Psoas muscle (tissue), 8 donors: ENCODE data around the gene SAP25. TPM values are rescaled to one million over a fixed set of nuclear protein-coding genes. Genes with fewer than 3 reads are reported as not detected.
A peak's percentile ranks its signal among the peaks of the same experiment; 100 is the strongest.

Source experiments
- ATAC-seq, 4 donors: fragments of 200-7000 bp; cut with Tn5 transposase; one replicate each; pipeline ENCODE4 v1.9.1; 2020; ENCODE audit warnings: moderate library complexity in 3 of 4, mild to moderate bottlenecking in 2 of 4
- DNase-seq, 2 donors: peaks; one replicate each; pipeline ENCODE4 v3.0.0-alpha.2; 2020
- H3K27ac ChIP-seq: fragments of 200-600 bp; one replicate; pipeline ENCODE4 v1.8.0; 2022
- H3K27me3 ChIP-seq, 3 donors: fragments of 200-600 bp in 1 of 3; one replicate each; pipeline versions ENCODE4 v1.6.1 to v1.8.0; 2013 to 2022; ENCODE audit warnings: low read length in 2 of 3, mild to moderate bottlenecking in 2 of 3, moderate library complexity in 1 of 3; ENCODE audit not compliant: insufficient read depth in 3 of 3
- H3K36me3 ChIP-seq, 2 donors: fragments of 200-600 bp in 1 of 2; one replicate each; pipeline versions ENCODE4 v1.6.1 to v1.8.0; 2013 to 2022; ENCODE audit warnings: low read depth in 1 of 2, mild to moderate bottlenecking in 1 of 2, moderate library complexity in 1 of 2; ENCODE audit not compliant: insufficient read depth in 1 of 2
- H3K4me1 ChIP-seq: fragments of 200-600 bp; one replicate; pipeline ENCODE4 v1.8.0; 2022
- H3K4me3 ChIP-seq: fragments of 200-600 bp; one replicate; pipeline ENCODE4 v1.8.0; 2022; ENCODE audit warnings: mild to moderate bottlenecking
- H3K9me3 ChIP-seq: fragments of 200-600 bp; one replicate; pipeline ENCODE4 v1.8.0; 2022
- WGBS, 3 donors: extraction: QIAGEN DNeasy Blood & Tissue Kit; methylation state at CpG; one replicate each; pipeline versions ENCODE4 v1.1.6 to v1.1.7; 2013; 5-methylcytosine and 5-hydroxymethylcytosine counted together
- intact Hi-C, 2 donors: fragments of 100-400 bp; cut with DNase I; formaldehyde crosslinking; loops; one replicate each; pipeline versions ENCODE4 v1.11.0 to v1.14.2; 2022
- polyA plus RNA-seq, 3 donors: library from polyadenylated mRNA; stranded (reverse); fragments of 200-250 nt; gene quantifications; one replicate each; pipeline ENCODE4 v1.2.3, GENCODE V29; 2013
- total RNA-seq, 4 donors: library from RNA; stranded (reverse); fragmentation: NEBNext Ultra II Directional in 2 of 4; extraction: Animal tissue kit (Norgen Biotek cat#: 25700) in 2 of 4; gene quantifications; one replicate each; pipeline versions ENCODE4 v1.2.1 to v1.2.4, GENCODE V29; 2021 to 2023
- TF ChIP-seq, protein P1 (sequence below): fragments of 200-600 bp; IDR thresholded peaks from one replicate; pipeline ENCODE4 v1.8.0; 2022; ENCODE audit warnings: antibody characterized with exemption
- donor health status: healthy with polysubstance abuse.
- donor health status: DM: no; HTN: no; CAD: no; lungs with moderate emphysema.
- donor health status: Bipolar disorder and iron deficiency.
- donor health status: healthy.
- donor health status: DM: yes; HTN: yes; CAD: no.
- donor health status: DM: no; HTN: no; CAD: no.
- donor health status: DM: no; HTN: no; CAD: no.
- donor health status: DM: yes; HTN: yes; CAD: no.

The SAP25 gene
- total and polyA plus RNA-seq, 7 donors, result 0.21 to 1.9 (median 0.59) TPM; not detected in 2

DNA sequence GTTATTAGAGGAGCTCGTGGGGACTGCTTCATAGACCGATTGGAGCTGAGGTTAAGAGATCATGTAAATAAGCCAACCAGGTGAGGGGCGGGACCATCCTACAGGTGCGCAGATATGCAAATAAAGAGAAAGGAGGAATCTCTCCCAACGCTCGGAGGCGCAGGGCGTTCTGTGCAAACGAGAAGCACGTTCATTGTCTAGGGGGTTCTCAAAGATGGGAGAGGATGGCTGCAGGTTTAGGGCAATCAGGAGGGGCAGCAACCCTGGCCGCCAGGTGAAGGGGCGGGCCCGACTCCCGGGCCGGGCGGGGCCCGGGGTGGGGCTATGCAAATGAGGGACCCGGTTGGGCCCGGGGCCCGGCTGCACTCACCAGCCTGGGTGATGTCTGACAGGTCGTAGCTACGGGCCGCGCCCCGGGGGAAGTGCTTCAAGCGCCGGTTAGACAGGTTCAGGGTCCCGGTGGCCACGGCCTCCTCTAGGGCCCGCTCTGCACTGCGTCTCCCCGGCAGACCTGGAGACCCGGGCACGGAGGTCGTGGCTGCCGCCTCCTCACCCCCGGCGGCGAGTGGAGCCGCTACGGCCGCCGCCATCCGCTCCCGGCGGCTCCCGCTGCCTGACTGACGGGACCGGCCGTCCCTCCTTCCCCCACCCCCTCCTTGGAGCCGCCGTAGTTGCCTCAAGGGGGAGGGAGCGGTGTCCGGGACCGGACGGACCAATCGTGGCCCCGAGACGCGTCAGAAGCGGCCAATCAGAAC, 12.0 kb upstream of the SAP25 start, which contains the start of gene LRCH4:
TSS of gene LRCH4 (minus strand) at position 619 of the 755 bp plus-strand sequence. CDS start at position 590, 29 bp downstream.
- no peaks in the 10 kb centered on the region for H3K27me3 ChIP-seq
- DNase-seq (peak in 1 of 2 donors; percentile 74), ATAC-seq (peak; percentile 44 to 66 (median 58))
- peaks cover 0 to 24% of the 10 kb centered on the region in 2 donors for H3K36me3 ChIP-seq
- no peaks in the 10 kb centered on the region for H3K9me3 ChIP-seq
- peak within 1 kb of the TSS; percentile 100 for H3K4me3 ChIP-seq
- WGBS, 3 donors, result 0 to 1% (median 0%) methylated on average over 31 to 61 of the region's 61 CpGs
- H3K27ac ChIP-seq, result peak within 1 kb of the TSS; percentile 97
- intact Hi-C loops, result loop anchor here (1.0 to 5.0 kb wide), 3 partner anchors 19 to 92 kb away; partner anchors contain the start of gene MOSPD3 (in 1 of the 2)
- H3K4me1 ChIP-seq, result peaks cover 20% of the 10 kb centered on the region
- TF ChIP-seq, protein P1, sequence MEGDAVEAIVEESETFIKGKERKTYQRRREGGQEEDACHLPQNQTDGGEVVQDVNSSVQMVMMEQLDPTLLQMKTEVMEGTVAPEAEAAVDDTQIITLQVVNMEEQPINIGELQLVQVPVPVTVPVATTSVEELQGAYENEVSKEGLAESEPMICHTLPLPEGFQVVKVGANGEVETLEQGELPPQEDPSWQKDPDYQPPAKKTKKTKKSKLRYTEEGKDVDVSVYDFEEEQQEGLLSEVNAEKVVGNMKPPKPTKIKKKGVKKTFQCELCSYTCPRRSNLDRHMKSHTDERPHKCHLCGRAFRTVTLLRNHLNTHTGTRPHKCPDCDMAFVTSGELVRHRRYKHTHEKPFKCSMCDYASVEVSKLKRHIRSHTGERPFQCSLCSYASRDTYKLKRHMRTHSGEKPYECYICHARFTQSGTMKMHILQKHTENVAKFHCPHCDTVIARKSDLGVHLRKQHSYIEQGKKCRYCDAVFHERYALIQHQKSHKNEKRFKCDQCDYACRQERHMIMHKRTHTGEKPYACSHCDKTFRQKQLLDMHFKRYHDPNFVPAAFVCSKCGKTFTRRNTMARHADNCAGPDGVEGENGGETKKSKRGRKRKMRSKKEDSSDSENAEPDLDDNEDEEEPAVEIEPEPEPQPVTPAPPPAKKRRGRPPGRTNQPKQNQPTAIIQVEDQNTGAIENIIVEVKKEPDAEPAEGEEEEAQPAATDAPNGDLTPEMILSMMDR, result no peak

DNA sequence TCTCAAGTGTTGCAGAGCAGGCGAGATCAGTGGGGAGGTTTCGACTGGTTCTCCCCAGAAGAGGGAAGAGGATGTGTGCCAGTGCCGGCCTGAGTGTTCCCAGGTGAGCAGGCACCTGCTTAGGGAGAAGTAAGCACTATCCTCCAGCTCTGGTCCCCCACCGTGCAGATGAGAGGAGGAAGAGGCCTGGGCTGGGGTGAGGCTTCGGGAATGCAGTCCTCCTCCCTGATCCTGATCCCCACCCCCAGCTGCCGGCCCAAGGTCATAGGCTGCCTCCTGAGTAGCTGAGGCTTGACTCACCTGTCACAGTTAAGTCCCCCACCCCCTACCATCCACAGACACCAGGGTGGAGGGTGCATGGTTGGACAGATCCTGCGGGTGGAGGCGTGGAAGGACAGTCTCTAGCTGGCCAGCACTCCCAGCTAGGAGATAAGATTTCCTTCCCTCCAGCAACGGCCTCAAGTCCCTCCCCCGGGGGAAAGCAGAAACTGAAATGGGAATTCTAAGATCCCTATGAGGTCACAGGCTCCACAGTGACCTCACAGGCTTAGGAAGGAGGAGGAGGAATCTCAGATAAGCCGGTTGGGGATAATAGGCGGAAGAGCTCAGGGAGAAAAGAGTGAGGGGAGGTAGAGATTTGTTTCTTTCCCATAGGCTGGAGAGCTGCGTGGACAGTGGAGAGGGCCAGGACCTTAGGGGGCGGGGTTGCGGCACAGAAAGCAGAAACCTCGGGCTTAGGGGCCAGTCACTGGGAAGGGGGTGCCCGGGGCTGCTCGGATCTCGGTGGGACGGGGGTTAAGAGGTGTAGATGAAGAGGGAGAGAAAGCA, 11.2 kb upstream of the SAP25 start:
- no peak for ATAC-seq
- no peaks in the 10 kb centered on the region for H3K27me3 ChIP-seq

DNA sequence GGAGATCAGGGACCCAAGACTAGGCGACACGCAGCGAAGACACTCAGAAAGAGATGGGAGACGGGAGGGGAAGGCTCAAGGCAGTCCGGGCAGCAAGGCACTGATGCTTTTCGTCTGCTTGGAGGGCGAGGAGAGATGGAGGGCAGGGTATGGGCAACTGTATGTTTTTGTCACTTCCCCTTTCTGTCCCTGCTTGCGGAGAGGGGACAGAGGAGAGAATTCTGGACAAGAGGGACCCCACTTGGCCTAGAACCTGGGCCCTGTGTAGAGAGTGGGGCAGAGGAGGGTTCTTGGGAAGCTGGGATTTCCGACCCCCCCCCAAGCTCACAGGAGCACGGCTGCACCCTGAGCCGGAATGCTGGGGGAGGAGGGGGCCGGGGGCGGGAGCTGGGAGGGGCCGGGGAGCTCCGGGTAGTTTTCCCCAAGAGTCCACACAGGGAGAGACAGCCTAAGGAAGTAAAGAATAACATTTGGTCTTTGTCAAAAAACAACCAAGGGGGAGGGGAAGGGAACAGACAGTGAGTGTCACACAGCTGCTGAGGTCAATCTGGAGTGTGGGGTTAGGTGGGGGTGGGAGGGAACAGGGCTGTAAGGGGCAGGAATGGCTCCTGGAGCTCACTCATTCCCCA, 10.5 kb upstream of the SAP25 start:
- Histone ChIP-seq H3K4me1 (peaks cover 20% of the 10 kb centered on the region), H3K36me3 (peaks cover 0 to 37% of the 10 kb centered on the region in 2 donors), H3K4me3 (peak overlapping the region; percentile 100), H3K9me3 (no peaks in the 10 kb centered on the region), H3K27ac (peak overlapping the region; percentile 97), H3K27me3 (no peaks in the 10 kb centered on the region)
- DNase-seq (no peak), ATAC-seq (no peak)
- WGBS, 3 donors, result 35 to 40% (median 36%) methylated on average over 15 of the region's 15 CpGs
- TF ChIP-seq, protein P1, result no peak
- intact Hi-C loops, result loop anchor here in 1 of 2 donors (1.0 kb wide), 1 partner anchor 90 kb away; no protein-coding TSS in a partner anchor

More for the DNA sequence above, 11.2 kb upstream of the SAP25 start:
- H3K36me3 ChIP-seq, result peaks cover 0 to 30% of the 10 kb centered on the region in 2 donors
- 6 to 7% (median 6%) methylated on average over 19 to 20 of the region's 20 CpGs for WGBS, 3 donors
- no peaks in the 10 kb centered on the region for H3K9me3 ChIP-seq
- peak in 1 of 2 donors; percentile 37 for DNase-seq
- peak overlapping the region; percentile 97 for H3K27ac ChIP-seq
- H3K4me1 ChIP-seq, result peaks cover 20% of the 10 kb centered on the region
- intact Hi-C loops, result loop anchor here (1.0 to 5.0 kb wide), 2 partner anchors 89 to 92 kb away; no protein-coding TSS in a partner anchor
- TF ChIP-seq, protein P1, result no peak
- H3K4me3 ChIP-seq, result peak overlapping the region; percentile 100

DNA sequence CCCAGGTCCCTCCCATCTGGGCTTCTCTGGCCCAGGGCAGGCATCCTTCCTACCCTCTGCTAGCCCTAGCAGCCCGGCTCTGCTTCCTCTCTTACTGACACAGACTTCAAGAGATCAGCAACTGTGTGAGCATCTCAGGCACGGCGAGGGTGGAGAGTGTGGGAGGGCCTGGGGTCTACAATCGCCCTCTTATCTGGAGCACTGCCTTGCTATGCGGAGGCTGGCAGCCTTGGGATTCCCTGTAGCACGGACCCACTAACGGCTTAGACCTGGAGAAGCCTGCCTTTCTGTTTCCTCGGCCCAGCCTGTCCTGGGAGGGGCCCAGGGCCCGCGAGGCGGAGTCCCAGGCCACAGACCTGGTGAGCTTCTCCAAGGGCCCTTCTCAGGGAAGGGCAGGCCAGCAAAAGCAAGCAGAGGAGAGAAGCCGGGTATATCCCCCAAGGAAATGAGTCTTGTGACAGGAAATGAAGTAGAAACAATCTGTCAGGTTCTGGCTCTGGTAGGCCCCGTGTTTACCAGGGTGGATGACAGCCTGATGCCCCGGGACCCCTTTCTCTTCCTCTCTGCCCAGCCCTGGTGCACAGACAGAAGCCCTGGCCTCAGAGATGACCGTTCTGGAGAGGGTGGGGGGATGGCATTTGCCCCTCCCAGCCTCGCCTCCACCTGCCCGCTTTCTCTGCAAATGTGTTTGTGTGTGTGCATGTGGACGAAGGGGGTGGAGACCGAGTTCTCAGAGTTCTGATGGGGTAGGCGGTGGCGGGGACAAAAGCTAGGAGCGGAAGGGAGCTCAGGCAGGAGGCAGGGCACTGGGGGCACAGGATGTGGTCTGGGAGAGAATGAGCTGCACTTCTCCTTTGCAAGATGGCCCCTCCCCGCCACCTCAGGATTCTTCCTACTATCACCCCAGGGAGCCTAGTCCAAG, 9.7 kb upstream of the SAP25 start:
- TF ChIP-seq, protein P1, result no peak
- peak overlapping the region; percentile 100 for H3K4me3 ChIP-seq
- no peak for ATAC-seq
- intact Hi-C loops, result loop anchor here in 1 of 2 donors (1.0 kb wide), 1 partner anchor 91 kb away; no protein-coding TSS in a partner anchor
- peaks cover 20% of the 10 kb centered on the region for H3K4me1 ChIP-seq
- H3K27ac ChIP-seq, result no peak overlapping the region
- H3K36me3 ChIP-seq, result peaks cover 0 to 45% of the 10 kb centered on the region in 2 donors
- no peaks in the 10 kb centered on the region for H3K27me3 ChIP-seq
- 56 to 65% (median 62%) methylated on average over 22 to 23 of the region's 23 CpGs for WGBS, 3 donors
- no peaks in the 10 kb centered on the region for H3K9me3 ChIP-seq
- DNase-seq, result peak; percentile 61 to 71
